ENCODE data around the gene OLFML3.
"Not testable (repeated sequence)": the region's sequence is repeated elsewhere in the genome, so short reads cannot be mapped to it uniquely, and the experiment has no call there.

The OLFML3 gene

GRCh38 chr1:113991467-113991997, 12.3 kb downstream of the OLFML3 start:
- DNase-seq (ENCODE audit: low read depth in 1 of 2, low spot score in 1 of 2) = no peak

- no peak for DNase-seq (ENCODE audit: low read depth in 1 of 2, low spot score in 1 of 2)
Observed at GRCh38 chr1:113993072-113993471, 13.8 kb downstream of the OLFML3 start.

- DNase-seq (ENCODE audit: low read depth in 1 of 2, low spot score in 1 of 2) = no peak
Observed at GRCh38 chr1:113993766-113994165, 14.5 kb downstream of the OLFML3 start.

- DNase-seq (ENCODE audit: low read depth in 1 of 2, low spot score in 1 of 2) = no peak
Observed at GRCh38 chr1:113995382-113995781, 16.1 kb downstream of the OLFML3 start.

GRCh38 chr1:113998361-113998760, 19.1 kb downstream of the OLFML3 start:
- DNase-seq (ENCODE audit: low read depth in 1 of 2, low spot score in 1 of 2) = no peak

GRCh38 chr1:113999233-113999632, 20.0 kb downstream of the OLFML3 start:
- no peak for DNase-seq (ENCODE audit: low read depth in 1 of 2, low spot score in 1 of 2)

GRCh38 chr1:113999799-114000198, 20.5 kb downstream of the OLFML3 start:
- DNase-seq (ENCODE audit: low read depth in 1 of 2, low spot score in 1 of 2) = no peak

- DNase-seq (ENCODE audit: low read depth in 1 of 2, low spot score in 1 of 2) = no peak
Observed at GRCh38 chr1:114000406-114000805, 21.1 kb downstream of the OLFML3 start.

- no peak for DNase-seq (ENCODE audit: low read depth in 1 of 2, low spot score in 1 of 2)
Observed at GRCh38 chr1:114002492-114003239, 23.4 kb downstream of the OLFML3 start.

- DNase-seq (ENCODE audit: low read depth in 1 of 2, low spot score in 1 of 2) = no peak
Observed at GRCh38 chr1:114003431-114003830, 24.2 kb downstream of the OLFML3 start.

GRCh38 chr1:114006825-114007224, 27.6 kb downstream of the OLFML3 start:
- not testable (repeated sequence) for DNase-seq (ENCODE audit: low read depth in 1 of 2, low spot score in 1 of 2)

- no peak for DNase-seq (ENCODE audit: low read depth in 1 of 2, low spot score in 1 of 2)
Observed at GRCh38 chr1:114008480-114008941, 29.2 kb downstream of the OLFML3 start.

- DNase-seq (ENCODE audit: low read depth in 1 of 2, low spot score in 1 of 2) = no peak
Observed at GRCh38 chr1:114008993-114009392, 29.7 kb downstream of the OLFML3 start.

- DNase-seq (ENCODE audit: low read depth in 1 of 2, low spot score in 1 of 2) = no peak
Observed at GRCh38 chr1:114009393-114009792, 30.1 kb downstream of the OLFML3 start.

- no peak for DNase-seq (ENCODE audit: low read depth in 1 of 2, low spot score in 1 of 2)
Observed at GRCh38 chr1:114010433-114011184, 31.3 kb downstream of the OLFML3 start.

- DNase-seq (ENCODE audit: low read depth in 1 of 2, low spot score in 1 of 2) = no peak
Observed at GRCh38 chr1:114011796-114012195, 32.5 kb downstream of the OLFML3 start.

- DNase-seq (ENCODE audit: low read depth in 1 of 2, low spot score in 1 of 2) = no peak
Observed at GRCh38 chr1:114015075-114015474, 35.8 kb downstream of the OLFML3 start.

GRCh38 chr1:114019724-114020123, 40.5 kb downstream of the OLFML3 start:
- not testable (repeated sequence) for DNase-seq (ENCODE audit: low read depth in 1 of 2, low spot score in 1 of 2)

- DNase-seq (ENCODE audit: low read depth in 1 of 2, low spot score in 1 of 2) = no peak
Observed at GRCh38 chr1:114021665-114022099, 42.4 kb downstream of the OLFML3 start.

- no peak for DNase-seq (ENCODE audit: low read depth in 1 of 2, low spot score in 1 of 2)
Observed at GRCh38 chr1:114022877-114023276, 43.6 kb downstream of the OLFML3 start.

GRCh38 chr1:114023377-114023776, 44.1 kb downstream of the OLFML3 start:
- DNase-seq (ENCODE audit: low read depth in 1 of 2, low spot score in 1 of 2) = no peak

- DNase-seq (ENCODE audit: low read depth in 1 of 2, low spot score in 1 of 2) = no peak
Observed at GRCh38 chr1:114024049-114024448, 44.8 kb downstream of the OLFML3 start.

All from activated T-helper 1 cell treated with anti-CD3 and anti-CD28 coated beads, Interleukin-2, amount 50 U/mL, for 16 hours (primary cell).